Fibroblast of lung (primary cell): ENCODE results near the gene SPIB.
"Not testable (repeated sequence)": the region's sequence is repeated elsewhere in the genome, so short reads cannot be mapped to it uniquely, and the experiment has no call there.

Experiments
- CTCF ChIP-seq, 2 donors: IDR thresholded peaks in 1 of 2; conservative IDR thresholded peaks in 1 of 2; 1 replicate in 1 of 2; 2 replicates in 1 of 2; pipeline ENCODE4 v1.5.1; 2011 to 2012; ENCODE audit warnings: low read length in 2 of 2, control low read depth in 1 of 2, inconsistent platforms in 1 of 2, low read depth in 1 of 2, mild to moderate bottlenecking in 1 of 2
- EZH2 ChIP-seq: IDR thresholded peaks from 2 replicates; pipeline ENCODE4 v1.5.1; 2012; ENCODE audit warnings: low read length, control low read depth, mild to moderate bottlenecking; ENCODE audit errors: missing control alignments

- TF ChIP-seq CTCF (conservative IDR thresholded peaks at IDR 0.05 in 1 of 2, IDR thresholded peaks at IDR 0.05 in 1 of 2; ENCODE audit: low read depth in 1 of 2, low read length in 2 of 2); EZH2: not testable (repeated sequence)
These were observed 28.4 kb upstream of the SPIB start for GRCh38 chr19:50390295-50390694.
